Neuronal stem cell (in vitro differentiated cells): ENCODE results near the gene ANKRD36C. TPM values are rescaled to one million over a fixed set of nuclear protein-coding genes. Genes with fewer than 3 reads are reported as not detected.
"Not testable (repeated sequence)": the region's sequence is repeated elsewhere in the genome, so short reads cannot be mapped to it uniquely, and the experiment has no call there.

Source experiments
- DNase-seq: peaks from one replicate; pipeline ENCODE4 v3.0.0-alpha.2; 2013; ENCODE audit warnings: low spot score
- H2AFZ ChIP-seq: one replicate; pipeline ENCODE4 v1.6.1; 2013; ENCODE audit warnings: mild to moderate bottlenecking, low read length, inconsistent platforms
- H2AK5ac ChIP-seq: 2 replicates; pipeline ENCODE4 v1.6.1; 2013; ENCODE audit warnings: low read depth, mild to moderate bottlenecking, inconsistent platforms, low read length, moderate library complexity, mixed read lengths
- H2BK120ac ChIP-seq: 2 replicates; pipeline ENCODE4 v1.6.1; 2013; ENCODE audit warnings: low read depth, mild to moderate bottlenecking, inconsistent platforms, low read length, moderate library complexity, mixed read lengths
- H2BK12ac ChIP-seq: one replicate; pipeline ENCODE4 v1.6.1; 2013; ENCODE audit warnings: low read length, inconsistent platforms
- H2BK15ac ChIP-seq: 2 replicates; pipeline ENCODE4 v1.6.1; 2013; ENCODE audit warnings: mild to moderate bottlenecking, low read length, inconsistent platforms, mixed read lengths
- H2BK5ac ChIP-seq: one replicate; pipeline ENCODE4 v1.6.1; 2013; ENCODE audit warnings: inconsistent platforms, mild to moderate bottlenecking, low read length, moderate library complexity
- H3K14ac ChIP-seq: one replicate; pipeline ENCODE4 v1.6.1; 2013; ENCODE audit warnings: low read length, inconsistent platforms
- H3K18ac ChIP-seq: 2 replicates; pipeline ENCODE4 v1.6.1; 2013; ENCODE audit warnings: low read length, inconsistent platforms
- H3K23ac ChIP-seq: 2 replicates; pipeline ENCODE4 v1.6.1; 2013; ENCODE audit warnings: low read depth, mild to moderate bottlenecking, mixed read lengths, low read length, inconsistent platforms; ENCODE audit not compliant: poor library complexity
- H3K27ac ChIP-seq: replicated peaks from 3 replicates; pipeline ENCODE4 v1.5.1; 2013; ENCODE audit warnings: low read length, inconsistent platforms
- H3K27me3 ChIP-seq, 3 experiments: 2 replicates each; pipeline ENCODE4 v1.6.1; 2013; ENCODE audit warnings: low read length in 3 of 3, mild to moderate bottlenecking in 2 of 3, inconsistent platforms in 1 of 3, low read depth in 1 of 3, mixed read lengths in 1 of 3, moderate library complexity in 1 of 3; ENCODE audit not compliant: control insufficient read depth in 3 of 3, insufficient read depth in 3 of 3
- H3K36me3 ChIP-seq, 2 donors: replicated peaks in 1 of 2; 2 replicates each; pipeline ENCODE4 v1.6.1; 2013; ENCODE audit warnings: low read length in 2 of 2; ENCODE audit not compliant: control insufficient read depth in 2 of 2, insufficient read depth in 2 of 2
- H3K4ac ChIP-seq: 2 replicates; pipeline ENCODE4 v1.6.1; 2013; ENCODE audit warnings: inconsistent platforms, mild to moderate bottlenecking, low read length, moderate library complexity
- H3K4me1 ChIP-seq, 2 donors: 1 replicate in 1 of 2; 2 replicates in 1 of 2; pipeline ENCODE4 v1.6.1; 2013; ENCODE audit warnings: low read length in 2 of 2, low read depth in 1 of 2; ENCODE audit not compliant: control insufficient read depth in 2 of 2, insufficient read depth in 1 of 2
- H3K4me2 ChIP-seq: one replicate; pipeline ENCODE4 v1.6.1; 2013; ENCODE audit warnings: mild to moderate bottlenecking, low read length, inconsistent platforms; ENCODE audit not compliant: insufficient read depth, poor library complexity, severe bottlenecking
- H3K4me3 ChIP-seq, 2 donors: 2 replicates each; pipeline ENCODE4 v1.5.1; 2013; ENCODE audit warnings: low read length in 2 of 2, mild to moderate bottlenecking in 2 of 2, inconsistent platforms in 1 of 2, moderate library complexity in 1 of 2
- H3K79me1 ChIP-seq: one replicate; pipeline ENCODE4 v1.6.1; 2013; ENCODE audit warnings: low read depth, mild to moderate bottlenecking, inconsistent platforms, low read length, moderate library complexity
- H3K9ac ChIP-seq: one replicate; pipeline ENCODE4 v1.6.1; 2013; ENCODE audit warnings: mild to moderate bottlenecking, low read depth, low read length, inconsistent platforms; ENCODE audit not compliant: poor library complexity
- H3K9me3 ChIP-seq, 2 donors: replicated peaks in 1 of 2; 2 replicates each; pipeline versions ENCODE3 to v1.6.1; 2013; ENCODE audit warnings: low read length in 2 of 2, mild to moderate bottlenecking in 2 of 2, inconsistent platforms in 1 of 2, low read depth in 1 of 2, mixed read lengths in 1 of 2, moderate library complexity in 1 of 2; ENCODE audit not compliant: control insufficient read depth in 2 of 2, insufficient read depth in 1 of 2
- H4K8ac ChIP-seq: one replicate; pipeline ENCODE4 v1.6.1; 2013; ENCODE audit warnings: low read depth, mild to moderate bottlenecking, inconsistent platforms, low read length, moderate library complexity
- H4K91ac ChIP-seq: one replicate; pipeline ENCODE4 v1.6.1; 2013; ENCODE audit warnings: low read length, low read depth, mild to moderate bottlenecking, inconsistent platforms; ENCODE audit not compliant: poor library complexity
- WGBS, 2 donors: extraction: QIAGEN DNeasy Blood & Tissue Kit; methylation state at CpG; one replicate each; pipeline ENCODE4 v1.1.7; 2013; ENCODE audit warnings: missing lambda C conversion rate in 2 of 2, mixed read lengths in 1 of 2; ENCODE audit not compliant: insufficient read length in 2 of 2, insufficient replicate concordance in 1 of 2; ENCODE audit errors: extremely low coverage in 2 of 2; 5-methylcytosine and 5-hydroxymethylcytosine counted together
- polyA plus RNA-seq, 2 experiments: library from polyadenylated mRNA; stranded (reverse); fragments of 200-250 nt; gene quantifications; one replicate each; pipeline ENCODE4 v1.2.3, GENCODE V29; 2013

ANKRD36C gene
- 3.6 TPM for polyA plus RNA-seq (2013, experiment 1 of 2)
- 4.5 TPM for polyA plus RNA-seq (2013, experiment 2 of 2)

GRCh38 chr2:95991351-95992094 is at the start of gene ANKRD36C:
Gene ANKRD36C (minus strand): TSS chr2:95991824. CDS start chr2:95991708, 116 bp downstream.
- not testable (repeated sequence) for H3K4me1 ChIP-seq, H2AK5ac ChIP-seq, H3K14ac ChIP-seq, H2BK15ac ChIP-seq, H3K27me3 ChIP-seq, H3K79me1 ChIP-seq, H3K36me3 ChIP-seq, H3K9me3 ChIP-seq, H2BK12ac ChIP-seq, H2BK5ac ChIP-seq, H3K23ac ChIP-seq, H3K4ac ChIP-seq, H4K8ac ChIP-seq, H4K91ac ChIP-seq, H2BK120ac ChIP-seq
- peak within 1 kb of the TSS; percentile 78 for H3K4me2 ChIP-seq
- H3K27ac ChIP-seq, result peak within 1 kb of the TSS; percentile 37
- DNase-seq, result peak; percentile 32
- H3K9ac ChIP-seq, result peak within 1 kb of the TSS; percentile 85
- peak within 1 kb of the TSS; percentile 100 for H2AFZ ChIP-seq
- no CpG with 5 or more reads among the region's 56 CpGs for WGBS, 2 donors
- peak within 1 kb of the TSS; percentile 66 for H3K18ac ChIP-seq
- H3K4me3 ChIP-seq, result peak within 1 kb of the TSS; percentile 66 to 80

GRCh38 chr2:96035554-96035953 is 43.9 kb upstream of the ANKRD36C start:
- H3K23ac ChIP-seq, H3K79me1 ChIP-seq, H2BK5ac ChIP-seq, H3K27me3 ChIP-seq, H3K14ac ChIP-seq, H3K9me3 ChIP-seq, H2BK120ac ChIP-seq, DNase-seq, H3K4me2 ChIP-seq, H3K4ac ChIP-seq, H3K4me1 ChIP-seq, H2BK15ac ChIP-seq, H3K18ac ChIP-seq, H3K36me3 ChIP-seq, H3K9ac ChIP-seq, H4K91ac ChIP-seq, H3K27ac ChIP-seq, H2AK5ac ChIP-seq, H3K4me3 ChIP-seq, H2BK12ac ChIP-seq, H2AFZ ChIP-seq, H4K8ac ChIP-seq: not testable (repeated sequence)
- WGBS, 2 donors, result no CpG with 5 or more reads among the region's 14 CpGs

GRCh38 chr2:96034792-96035191 is 43.2 kb upstream of the ANKRD36C start, which contains the start of gene GPAT2:
Gene GPAT2 (minus strand): TSS chr2:96034916. CDS start chr2:96032359, 2,557 bp downstream.
- not testable (repeated sequence) for H3K9me3 ChIP-seq, H3K23ac ChIP-seq, H4K8ac ChIP-seq, H2AFZ ChIP-seq, DNase-seq, H3K4me3 ChIP-seq, H3K79me1 ChIP-seq, H3K27ac ChIP-seq, H2BK15ac ChIP-seq, H3K4ac ChIP-seq, H4K91ac ChIP-seq, H3K27me3 ChIP-seq, H2AK5ac ChIP-seq, H3K4me1 ChIP-seq, H2BK120ac ChIP-seq, H3K36me3 ChIP-seq, H3K4me2 ChIP-seq, H2BK12ac ChIP-seq, H3K9ac ChIP-seq, H3K14ac ChIP-seq, H3K18ac ChIP-seq, H2BK5ac ChIP-seq
- no CpG with 5 or more reads among the region's 34 CpGs for WGBS, 2 donors

- not testable (repeated sequence) for H3K79me1 ChIP-seq, H3K4me3 ChIP-seq, H2AK5ac ChIP-seq, H2BK15ac ChIP-seq, H3K4me1 ChIP-seq, H3K9me3 ChIP-seq, H3K27ac ChIP-seq, H3K27me3 ChIP-seq, H3K36me3 ChIP-seq, H2BK5ac ChIP-seq, H4K91ac ChIP-seq, H3K9ac ChIP-seq, H3K18ac ChIP-seq, H3K4me2 ChIP-seq, H2BK120ac ChIP-seq, DNase-seq, H2BK12ac ChIP-seq, H3K4ac ChIP-seq, H3K14ac ChIP-seq, H2AFZ ChIP-seq, H4K8ac ChIP-seq, H3K23ac ChIP-seq
- no CpG with 5 or more reads among the region's 9 CpGs for WGBS, 2 donors
Observed at GRCh38 chr2:96033997-96034396, 42.4 kb upstream of the ANKRD36C start.
